ENCODE measurements around the gene SLC4A4.

Gene SLC4A4

GRCh38 chr4:71355045-71355444 is 16.2 kb downstream of the SLC4A4 start:
- Histone ChIP-seq H3K36me3 (ENCODE audit: control insufficient read depth in 2 of 2, insufficient read depth in 2 of 2, low read length in 2 of 2) (peaks cover 10 to 20% of the 10 kb centered on the region in 2 donors), H3K27me3 (ENCODE audit: control insufficient read depth in 2 of 2, insufficient read depth in 2 of 2, low read length in 2 of 2) (no peaks in the 10 kb centered on the region), H3K4me3 (ENCODE audit: low read length in 2 of 2) (no peak overlapping the region), H3K4me1 (ENCODE audit: control insufficient read depth in 2 of 2, insufficient read depth in 2 of 2, low read length in 2 of 2) (no peaks in the 10 kb centered on the region), H3K27ac (ENCODE audit: low read depth in 2 of 2, low read length in 2 of 2) (no peak overlapping the region), H3K9me3 (ENCODE audit: control insufficient read depth in 2 of 2, low read length in 2 of 2) (no peaks in the 10 kb centered on the region), H3K9ac (ENCODE audit: low read depth in 1 of 2, low read length in 2 of 2) (no peak overlapping the region)

GRCh38 chr4:71355971-71356370 is 17.2 kb downstream of the SLC4A4 start:
- Histone ChIP-seq H3K4me1 (ENCODE audit: control insufficient read depth in 2 of 2, insufficient read depth in 2 of 2, low read length in 2 of 2) (no peaks in the 10 kb centered on the region), H3K9ac (ENCODE audit: low read depth in 1 of 2, low read length in 2 of 2) (no peak overlapping the region), H3K36me3 (ENCODE audit: control insufficient read depth in 2 of 2, insufficient read depth in 2 of 2, low read length in 2 of 2) (peaks cover 9 to 15% of the 10 kb centered on the region in 2 donors), H3K9me3 (ENCODE audit: control insufficient read depth in 2 of 2, low read length in 2 of 2) (no peaks in the 10 kb centered on the region), H3K27me3 (ENCODE audit: control insufficient read depth in 2 of 2, insufficient read depth in 2 of 2, low read length in 2 of 2) (no peaks in the 10 kb centered on the region), H3K27ac (ENCODE audit: low read depth in 2 of 2, low read length in 2 of 2) (no peak overlapping the region), H3K4me3 (ENCODE audit: low read length in 2 of 2) (no peak overlapping the region)

GRCh38 chr4:71356924-71357663 is 18.3 kb downstream of the SLC4A4 start:
- no peak overlapping the region for H3K9ac ChIP-seq (ENCODE audit: low read depth in 1 of 2, low read length in 2 of 2)
- H3K27ac ChIP-seq (ENCODE audit: low read depth in 2 of 2, low read length in 2 of 2) = no peak overlapping the region
- peaks cover 7 to 8% of the 10 kb centered on the region in 2 donors for H3K36me3 ChIP-seq (ENCODE audit: control insufficient read depth in 2 of 2, insufficient read depth in 2 of 2, low read length in 2 of 2)
- H3K4me3 ChIP-seq (ENCODE audit: low read length in 2 of 2) = no peak overlapping the region
- H3K4me1 ChIP-seq (ENCODE audit: control insufficient read depth in 2 of 2, insufficient read depth in 2 of 2, low read length in 2 of 2) = no peaks in the 10 kb centered on the region
- no peaks in the 10 kb centered on the region for H3K27me3 ChIP-seq (ENCODE audit: control insufficient read depth in 2 of 2, insufficient read depth in 2 of 2, low read length in 2 of 2)
- no peaks in the 10 kb centered on the region for H3K9me3 ChIP-seq (ENCODE audit: control insufficient read depth in 2 of 2, low read length in 2 of 2)

- Histone ChIP-seq H3K4me3 (ENCODE audit: low read length in 2 of 2) (no peak overlapping the region), H3K27me3 (ENCODE audit: control insufficient read depth in 2 of 2, insufficient read depth in 2 of 2, low read length in 2 of 2) (no peaks in the 10 kb centered on the region), H3K9ac (ENCODE audit: low read depth in 1 of 2, low read length in 2 of 2) (no peak overlapping the region), H3K36me3 (ENCODE audit: control insufficient read depth in 2 of 2, insufficient read depth in 2 of 2, low read length in 2 of 2) (peaks cover 4 to 11% of the 10 kb centered on the region in 2 donors), H3K4me1 (ENCODE audit: control insufficient read depth in 2 of 2, insufficient read depth in 2 of 2, low read length in 2 of 2) (no peaks in the 10 kb centered on the region), H3K27ac (ENCODE audit: low read depth in 2 of 2, low read length in 2 of 2) (no peak overlapping the region), H3K9me3 (ENCODE audit: control insufficient read depth in 2 of 2, low read length in 2 of 2) (no peaks in the 10 kb centered on the region)
These were observed 22.0 kb downstream of the SLC4A4 start for GRCh38 chr4:71360844-71361243.

GRCh38 chr4:71361476-71361875 is 22.7 kb downstream of the SLC4A4 start:
- Histone ChIP-seq H3K4me3 (ENCODE audit: low read length in 2 of 2) (no peak overlapping the region), H3K36me3 (ENCODE audit: control insufficient read depth in 2 of 2, insufficient read depth in 2 of 2, low read length in 2 of 2) (peaks cover 4 to 11% of the 10 kb centered on the region in 2 donors), H3K9me3 (ENCODE audit: control insufficient read depth in 2 of 2, low read length in 2 of 2) (no peaks in the 10 kb centered on the region), H3K4me1 (ENCODE audit: control insufficient read depth in 2 of 2, insufficient read depth in 2 of 2, low read length in 2 of 2) (no peaks in the 10 kb centered on the region), H3K27ac (ENCODE audit: low read depth in 2 of 2, low read length in 2 of 2) (no peak overlapping the region), H3K9ac (ENCODE audit: low read depth in 1 of 2, low read length in 2 of 2) (no peak overlapping the region), H3K27me3 (ENCODE audit: control insufficient read depth in 2 of 2, insufficient read depth in 2 of 2, low read length in 2 of 2) (no peaks in the 10 kb centered on the region)

- Histone ChIP-seq H3K9ac (ENCODE audit: low read depth in 1 of 2, low read length in 2 of 2) (no peak overlapping the region), H3K36me3 (ENCODE audit: control insufficient read depth in 2 of 2, insufficient read depth in 2 of 2, low read length in 2 of 2) (peaks cover 5 to 11% of the 10 kb centered on the region in 2 donors), H3K4me1 (ENCODE audit: control insufficient read depth in 2 of 2, insufficient read depth in 2 of 2, low read length in 2 of 2) (no peaks in the 10 kb centered on the region)
These were observed 27.9 kb downstream of the SLC4A4 start for GRCh38 chr4:71366766-71367165.

GRCh38 chr4:71367546-71367945 is 28.7 kb downstream of the SLC4A4 start:
- Histone ChIP-seq H3K9ac (ENCODE audit: low read depth in 1 of 2, low read length in 2 of 2) (no peak overlapping the region), H3K27ac (ENCODE audit: low read depth in 2 of 2, low read length in 2 of 2) (no peak overlapping the region), H3K4me3 (ENCODE audit: low read length in 2 of 2) (no peak overlapping the region), H3K9me3 (ENCODE audit: control insufficient read depth in 2 of 2, low read length in 2 of 2) (no peaks in the 10 kb centered on the region), H3K36me3 (ENCODE audit: control insufficient read depth in 2 of 2, insufficient read depth in 2 of 2, low read length in 2 of 2) (peaks cover 5 to 11% of the 10 kb centered on the region in 2 donors), H3K27me3 (ENCODE audit: control insufficient read depth in 2 of 2, insufficient read depth in 2 of 2, low read length in 2 of 2) (no peaks in the 10 kb centered on the region), H3K4me1 (ENCODE audit: control insufficient read depth in 2 of 2, insufficient read depth in 2 of 2, low read length in 2 of 2) (no peaks in the 10 kb centered on the region)

More at GRCh38 chr4:71366766-71367165, 27.9 kb downstream of the SLC4A4 start:
- Histone ChIP-seq H3K27ac (ENCODE audit: low read depth in 2 of 2, low read length in 2 of 2) (no peak overlapping the region), H3K4me3 (ENCODE audit: low read length in 2 of 2) (no peak overlapping the region), H3K9me3 (ENCODE audit: control insufficient read depth in 2 of 2, low read length in 2 of 2) (no peaks in the 10 kb centered on the region), H3K27me3 (ENCODE audit: control insufficient read depth in 2 of 2, insufficient read depth in 2 of 2, low read length in 2 of 2) (no peaks in the 10 kb centered on the region)

GRCh38 chr4:71368906-71369305 is 30.1 kb downstream of the SLC4A4 start:
- Histone ChIP-seq H3K9me3 (ENCODE audit: control insufficient read depth in 2 of 2, low read length in 2 of 2) (no peaks in the 10 kb centered on the region), H3K4me3 (ENCODE audit: low read length in 2 of 2) (no peak overlapping the region), H3K9ac (ENCODE audit: low read depth in 1 of 2, low read length in 2 of 2) (no peak overlapping the region), H3K36me3 (ENCODE audit: control insufficient read depth in 2 of 2, insufficient read depth in 2 of 2, low read length in 2 of 2) (peaks cover 5 to 7% of the 10 kb centered on the region in 2 donors), H3K27ac (ENCODE audit: low read depth in 2 of 2, low read length in 2 of 2) (no peak overlapping the region), H3K27me3 (ENCODE audit: control insufficient read depth in 2 of 2, insufficient read depth in 2 of 2, low read length in 2 of 2) (no peaks in the 10 kb centered on the region), H3K4me1 (ENCODE audit: control insufficient read depth in 2 of 2, insufficient read depth in 2 of 2, low read length in 2 of 2) (no peaks in the 10 kb centered on the region)

GRCh38 chr4:71369536-71369935 is 30.7 kb downstream of the SLC4A4 start:
- H3K27me3 ChIP-seq (ENCODE audit: control insufficient read depth in 2 of 2, insufficient read depth in 2 of 2, low read length in 2 of 2) = no peaks in the 10 kb centered on the region
- H3K9ac ChIP-seq (ENCODE audit: low read depth in 1 of 2, low read length in 2 of 2) = no peak overlapping the region
- H3K4me3 ChIP-seq (ENCODE audit: low read length in 2 of 2) = no peak overlapping the region
- no peaks in the 10 kb centered on the region for H3K9me3 ChIP-seq (ENCODE audit: control insufficient read depth in 2 of 2, low read length in 2 of 2)
- no peak overlapping the region for H3K27ac ChIP-seq (ENCODE audit: low read depth in 2 of 2, low read length in 2 of 2)
- H3K36me3 ChIP-seq (ENCODE audit: control insufficient read depth in 2 of 2, insufficient read depth in 2 of 2, low read length in 2 of 2) = peaks cover 5 to 7% of the 10 kb centered on the region in 2 donors
- H3K4me1 ChIP-seq (ENCODE audit: control insufficient read depth in 2 of 2, insufficient read depth in 2 of 2, low read length in 2 of 2) = no peaks in the 10 kb centered on the region

GRCh38 chr4:71375494-71375893 is 36.7 kb downstream of the SLC4A4 start:
- no peaks in the 10 kb centered on the region for H3K27me3 ChIP-seq (ENCODE audit: control insufficient read depth in 2 of 2, insufficient read depth in 2 of 2, low read length in 2 of 2)
- H3K9me3 ChIP-seq (ENCODE audit: control insufficient read depth in 2 of 2, low read length in 2 of 2) = no peaks in the 10 kb centered on the region
- H3K9ac ChIP-seq (ENCODE audit: low read depth in 1 of 2, low read length in 2 of 2) = no peak overlapping the region
- H3K4me3 ChIP-seq (ENCODE audit: low read length in 2 of 2) = no peak overlapping the region
- peak overlapping the region in 1 of 2 donors; percentile 22 for H3K27ac ChIP-seq (ENCODE audit: low read depth in 2 of 2, low read length in 2 of 2)
- peaks cover 0 to 9% of the 10 kb centered on the region in 2 donors for H3K4me1 ChIP-seq (ENCODE audit: control insufficient read depth in 2 of 2, insufficient read depth in 2 of 2, low read length in 2 of 2)
- H3K36me3 ChIP-seq (ENCODE audit: control insufficient read depth in 2 of 2, insufficient read depth in 2 of 2, low read length in 2 of 2) = peaks cover 4 to 15% of the 10 kb centered on the region in 2 donors

Measured in mucosa of rectum (tissue), 2 donors.